Liver (tissue), 3 donors: ENCODE results near the gene HCFC1R1.

Source experiments
- ATF3 ChIP-seq: IDR thresholded peaks from 2 replicates; pipeline ENCODE4 v1.6.1; 2016; ENCODE audit warnings: antibody characterized with exemption
- CTCF ChIP-seq: fragments of 150-350 bp; IDR thresholded peaks from 2 replicates; pipeline ENCODE4 v1.5.1; 2017; ENCODE audit warnings: improper control_type of control experiment, low read depth, low read length; ENCODE audit not compliant: missing input control
- EGR1 ChIP-seq, 2 donors: IDR thresholded peaks; 2 replicates each; pipeline ENCODE4 v1.6.1; 2016 to 2018; ENCODE audit warnings: antibody characterized with exemption in 2 of 2, low read depth in 2 of 2
- HNF4G ChIP-seq: IDR thresholded peaks from 2 replicates; pipeline ENCODE4 v1.6.1; 2016; ENCODE audit warnings: antibody characterized with exemption
- JUND ChIP-seq, 2 donors: IDR thresholded peaks; 2 replicates each; pipeline ENCODE4 v1.6.1; 2016; ENCODE audit warnings: antibody characterized with exemption in 2 of 2
- MAX ChIP-seq: IDR thresholded peaks from 2 replicates; pipeline ENCODE4 v1.6.1; 2016; ENCODE audit warnings: antibody characterized with exemption
- RAD21 ChIP-seq, 2 donors: IDR thresholded peaks; 2 replicates each; pipeline ENCODE4 v1.6.1; 2016; ENCODE audit warnings: antibody characterized with exemption in 2 of 2, mild to moderate bottlenecking in 2 of 2
- REST ChIP-seq: IDR thresholded peaks from 2 replicates; pipeline ENCODE4 v1.6.1; 2016; ENCODE audit warnings: antibody characterized with exemption, mild to moderate bottlenecking
- TAF1 ChIP-seq: conservative IDR thresholded peaks from 2 replicates; pipeline ENCODE4 v1.6.1; 2016; ENCODE audit warnings: antibody characterized with exemption, mild to moderate bottlenecking
- YY1 ChIP-seq: IDR thresholded peaks from 2 replicates; pipeline ENCODE4 v1.6.1; 2016; ENCODE audit warnings: antibody characterized with exemption, mild to moderate bottlenecking
- donor health status: healthy.
- donor health status: healthy.

GRCh38 chr16:3017794-3018506 is 5.8 kb downstream of the HCFC1R1 start, which contains the start of gene CLDN6:
- TF ChIP-seq CTCF: no peak
- TF ChIP-seq ATF3: no peak
- no peak for TF ChIP-seq YY1
- TF ChIP-seq JUND (IDR thresholded peaks at IDR 0.05): no peak
- TF ChIP-seq RAD21 (IDR thresholded peaks at IDR 0.05): no peak
- TF ChIP-seq REST: no peak
- no peak for TF ChIP-seq EGR1 (IDR thresholded peaks at IDR 0.05; ENCODE audit: low read depth in 2 of 2)
- TF ChIP-seq TAF1: no peak
- TF ChIP-seq HNF4G: no peak
- no peak for TF ChIP-seq MAX
